Neural progenitor cell (in vitro differentiated cells): ENCODE results near the gene HLA-DMA.

ENCODE experiments used
- CTCF ChIP-seq: fragments of 200-600 bp; sonication (generic); IDR thresholded peaks from 2 replicates; pipeline ENCODE4 v1.5.1; 2017; ENCODE audit warnings: antibody characterized with exemption, mild to moderate bottlenecking
- EZH2phosphoT487 ChIP-seq: fragments of 200-600 bp; sonication (generic); IDR thresholded peaks from 2 replicates; pipeline ENCODE4 v1.6.1; 2017; ENCODE audit warnings: antibody characterized with exemption

GRCh38 chr6:32950010-32950409, 2.9 kb downstream of the HLA-DMA start:
- TF ChIP-seq EZH2phosphoT487 (no peak), CTCF (no peak)
